ENCODE measurements around the gene TES. TPM values are rescaled to one million over a fixed set of nuclear protein-coding genes. Genes with fewer than 3 reads are reported as not detected.

Gene TES
- total RNA-seq, 1 experiment from 2014 or later, result 28.2 TPM

GRCh38 chr7:116241291-116241690 lies 31.0 kb downstream of the TES start:
- Mint-ChIP-seq H3K27me3 (ENCODE audit: low read depth) (no peaks in the 10 kb centered on the region; the same call in 1 of the 2 replicates), H3K36me3 (ENCODE audit: insufficient read depth in 1 of 3, low read depth in 3 of 3) (peaks cover 26 to 32% (median 32%) of the 10 kb centered on the region in 3 experiments), H3K4me3 (no peak overlapping the region), H3K4me1 (peaks cover 0 to 4% of the 10 kb centered on the region in 2 experiments; a peak in 2 of 4 replicates), H3K27ac (no peak overlapping the region), H3K9me3 (peaks cover 20 to 27% of the 10 kb centered on the region in 2 experiments)
- Histone ChIP-seq H2BK15ac (ENCODE audit: low read depth, low read length) (no peak overlapping the region), H3K9me3 (ENCODE audit: control insufficient read depth, low read depth, low read length) (peaks cover 10% of the 10 kb centered on the region), H3K56ac (ENCODE audit: insufficient read length, low read depth, low read length) (no peak overlapping the region), H4K20me1 (ENCODE audit: control insufficient read depth, insufficient read depth, insufficient read length) (no peaks in the 10 kb centered on the region), H3K4me2 (ENCODE audit: insufficient read depth, insufficient read length, low read length) (no peak overlapping the region), H3K14ac (ENCODE audit: insufficient read depth, low read length) (no peak overlapping the region), H4K8ac (replicated peaks; ENCODE audit: insufficient read length, low read depth, low read length) (no peak overlapping the region), H3K9ac (ENCODE audit: extremely low read depth, insufficient read length, low read length) (no peak overlapping the region), H2AK5ac (ENCODE audit: insufficient read length, low read length) (no peak overlapping the region), H4K91ac (ENCODE audit: insufficient read length, low read depth, low read length) (no peak overlapping the region), H3K4ac (ENCODE audit: low read depth, low read length) (no peak overlapping the region), H3K4me1 (ENCODE audit: insufficient read depth, low read length) (no peaks in the 10 kb centered on the region), H2BK120ac (ENCODE audit: low read depth, low read length, poor library complexity, severe bottlenecking) (no peak overlapping the region), H3K27ac (ENCODE audit: insufficient read length, low read depth, low read length) (no peak overlapping the region), H4K5ac (ENCODE audit: insufficient read length, low read depth, low read length) (no peak overlapping the region), H3K79me1 (ENCODE audit: insufficient read depth, low read depth, low read length, poor library complexity, severe bottlenecking) (no peaks in the 10 kb centered on the region), H3K27me3 (ENCODE audit: insufficient read depth, low read length) (no peaks in the 10 kb centered on the region), H3K18ac (ENCODE audit: insufficient read length, low read depth, low read length) (no peak overlapping the region), H2BK5ac (ENCODE audit: insufficient read length, low read length) (no peak overlapping the region), H3T11ph (ENCODE audit: low read length) (no peak overlapping the region), H2AFZ (ENCODE audit: low read length) (no peak overlapping the region), H3K23me2 (ENCODE audit: insufficient read length, low read depth, low read length, poor library complexity, severe bottlenecking) (no peaks in the 10 kb centered on the region), H3K23ac (ENCODE audit: insufficient read length, low read depth, low read length) (no peak overlapping the region), H2BK12ac (ENCODE audit: insufficient read length, low read depth, low read length) (no peak overlapping the region), H3K79me2 (ENCODE audit: insufficient read depth, low read length) (no peaks in the 10 kb centered on the region), H2BK20ac (ENCODE audit: low read depth, low read length, poor library complexity, severe bottlenecking) (no peak overlapping the region)
- no peak for TF ChIP-seq CTCF (conservative IDR thresholded peaks at IDR 0.05)
- no peak for DNase-seq
